Measurements from ENCODE around the gene UBA1. TPM values are rescaled to one million over a fixed set of nuclear protein-coding genes. Genes with fewer than 3 reads are reported as not detected.
A peak's percentile ranks its signal among the peaks of the same experiment; 100 is the strongest.

The UBA1 gene
- total and polyA plus RNA-seq, 10 of the 15 experiments (the other 5 are each of a cell fraction or from before 2014, with no cell fraction given): 60.4 to 314 (median 216) TPM

DNA sequence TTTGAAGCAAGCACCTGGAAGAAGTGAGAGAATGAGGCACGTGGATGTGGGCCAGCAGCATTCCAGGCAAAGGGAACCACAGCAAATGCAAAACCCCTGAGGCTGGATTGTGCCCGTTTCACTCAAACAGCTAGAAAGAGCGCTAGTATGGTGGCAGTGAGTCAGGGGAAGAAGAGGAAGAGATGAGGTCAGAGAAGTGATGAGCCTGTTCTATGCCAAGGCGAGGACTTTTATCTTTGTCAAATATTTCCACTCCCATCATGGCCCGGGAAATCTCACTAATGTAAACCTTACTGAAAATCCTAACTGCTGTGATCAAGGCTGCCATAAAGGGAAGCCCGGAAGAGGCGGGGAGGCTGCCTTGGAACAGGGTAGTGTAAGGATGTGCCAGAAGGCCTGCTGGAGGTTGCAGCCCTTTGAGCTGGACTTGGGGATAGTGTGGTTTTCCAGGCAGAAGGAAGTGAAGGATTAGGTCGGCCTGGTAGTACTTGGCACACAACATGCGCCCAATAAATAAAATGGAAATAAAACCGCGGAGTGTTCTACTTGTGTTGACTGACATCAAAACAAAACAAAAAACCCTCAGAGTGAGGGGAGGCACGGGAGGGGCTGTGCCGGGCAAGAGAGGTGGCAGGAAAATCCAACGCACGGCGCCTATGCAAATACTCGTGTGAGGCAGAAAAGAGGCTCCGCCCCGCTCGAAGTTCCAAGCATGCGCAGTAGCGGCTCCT, 23.7 kb downstream of the UBA1 start (continued):
- TF ChIP-seq NKRF (conservative IDR thresholded peaks at IDR 0.05): no peak
- no peak for TF ChIP-seq ELK1 (IDR thresholded peaks at IDR 0.05; ENCODE audit: low read depth, low read length)
- no peak for TF ChIP-seq USF1 (IDR thresholded peaks at IDR 0.05; ENCODE audit: borderline replicate concordance, extremely low read length, insufficient read depth, low read depth, low read length)
- TF ChIP-seq ZNF384 (IDR thresholded peaks at IDR 0.05; ENCODE audit: borderline replicate concordance, low read depth, low read length): no peak
- peak; percentile 54 for TF ChIP-seq NRF1 (conservative IDR thresholded peaks at IDR 0.05; ENCODE audit: low read depth, low read length)
- TF ChIP-seq SREBF1 (IDR thresholded peaks at IDR 0.05; ENCODE audit: low read length): no peak
- TF ChIP-seq MYB (IDR thresholded peaks at IDR 0.05; ENCODE audit: borderline replicate concordance, low read depth, low read length): no peak
- TF ChIP-seq HSF1 (IDR thresholded peaks at IDR 0.05; ENCODE audit: low read depth, low read length): no peak
- TF ChIP-seq MXI1 (IDR thresholded peaks at IDR 0.05; ENCODE audit: low read depth, low read length): no peak; the same call in 1 of the 2 replicates
- TF ChIP-seq CHD2 (IDR thresholded peaks at IDR 0.05; ENCODE audit: borderline replicate concordance, low read depth, low read length): no peak
- TF ChIP-seq, protein P1, sequence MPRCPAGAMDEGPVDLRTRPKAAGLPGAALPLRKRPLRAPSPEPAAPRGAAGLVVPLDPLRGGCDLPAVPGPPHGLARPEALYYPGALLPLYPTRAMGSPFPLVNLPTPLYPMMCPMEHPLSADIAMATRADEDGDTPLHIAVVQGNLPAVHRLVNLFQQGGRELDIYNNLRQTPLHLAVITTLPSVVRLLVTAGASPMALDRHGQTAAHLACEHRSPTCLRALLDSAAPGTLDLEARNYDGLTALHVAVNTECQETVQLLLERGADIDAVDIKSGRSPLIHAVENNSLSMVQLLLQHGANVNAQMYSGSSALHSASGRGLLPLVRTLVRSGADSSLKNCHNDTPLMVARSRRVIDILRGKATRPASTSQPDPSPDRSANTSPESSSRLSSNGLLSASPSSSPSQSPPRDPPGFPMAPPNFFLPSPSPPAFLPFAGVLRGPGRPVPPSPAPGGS (IDR thresholded peaks at IDR 0.05; ENCODE audit: borderline replicate concordance, insufficient read depth, low read depth, low read length, poor library complexity, severe bottlenecking): no peak
- TF ChIP-seq BHLHE40 (IDR thresholded peaks at IDR 0.05; ENCODE audit: borderline replicate concordance in 1 of 2, low read depth in 2 of 2, low read length in 1 of 2): peak in 1 of 2 experiments; percentile 34; a peak in 2 of 4 replicates
- TF ChIP-seq PAX5 (IDR thresholded peaks at IDR 0.05; ENCODE audit: borderline replicate concordance, low read depth, low read length): no peak
- no peak for TF ChIP-seq JUNB (IDR thresholded peaks at IDR 0.05)
- TF ChIP-seq ZNF24 (IDR thresholded peaks at IDR 0.05): no peak
- TF ChIP-seq IKZF2 (IDR thresholded peaks at IDR 0.05): no peak

All from GM12878 (cell line).